NCI-H446 treated with DMSO at 0.1 percent for 48 hours (cell line): Measurements from ENCODE around the gene FOXF1.

Source experiments
- DNase-seq: peaks from one replicate; lab custom pipeline; 2025; lab: John Stamatoyannopoulos, UW

FOXF1 gene

DNA sequence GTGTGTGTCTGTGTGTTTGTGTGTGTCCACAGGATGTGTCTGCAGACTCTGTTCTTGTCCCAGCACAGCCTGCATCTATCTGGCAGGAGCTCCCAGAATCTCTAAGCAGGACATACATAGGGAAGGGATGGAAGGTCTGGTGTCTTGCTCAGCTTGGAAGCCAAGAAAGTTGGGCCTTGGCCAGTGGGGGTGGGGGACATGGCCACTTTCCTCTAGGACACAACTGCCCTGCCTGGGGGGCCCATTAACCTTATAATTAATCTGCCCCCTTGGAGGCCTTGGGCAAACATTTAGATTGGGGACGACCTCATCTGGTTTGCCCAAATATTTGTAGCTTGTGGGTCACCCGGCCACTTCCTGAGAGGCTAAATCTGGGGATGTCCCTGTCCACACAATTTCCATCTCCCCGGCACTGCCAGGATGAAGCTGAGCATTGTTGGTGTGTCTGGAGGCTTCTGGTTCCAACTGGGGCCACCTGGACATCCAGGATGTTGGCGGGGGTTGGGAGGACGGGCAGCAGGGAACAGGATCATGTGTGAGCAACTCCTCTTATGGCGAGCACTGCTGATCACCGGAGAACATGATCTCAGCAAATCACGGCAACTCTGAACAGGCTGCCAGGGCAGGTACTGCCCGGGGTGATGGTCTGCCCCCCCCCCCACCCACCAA is 17.2 kb upstream of the FOXF1 start:
- no peak for DNase-seq

DNA sequence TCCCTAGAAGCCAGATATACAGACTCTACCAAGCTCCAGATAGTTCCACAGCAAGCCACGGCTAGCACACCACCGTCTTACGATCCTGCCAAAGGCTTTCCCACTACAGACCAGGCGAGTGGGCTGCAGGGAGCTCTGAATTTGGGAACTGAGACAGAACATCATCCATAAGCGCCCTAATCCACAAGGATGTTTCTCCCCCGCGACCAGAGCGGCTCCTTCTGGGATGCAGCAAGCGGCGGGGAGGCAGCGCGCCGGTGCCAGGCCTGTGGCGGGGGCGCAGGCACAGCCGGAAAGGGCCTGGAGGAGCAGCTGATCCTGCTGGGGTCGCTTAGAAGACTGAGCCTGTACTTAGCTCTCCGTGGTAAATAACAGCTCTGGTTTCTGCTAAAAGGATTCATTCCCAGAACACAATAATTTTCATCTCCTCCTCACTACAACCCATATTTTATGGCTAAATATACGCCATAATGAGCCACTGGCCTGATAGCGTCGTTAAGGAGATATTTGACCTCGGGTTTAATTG is 16.2 kb upstream of the FOXF1 start:
- DNase-seq = no peak

DNA sequence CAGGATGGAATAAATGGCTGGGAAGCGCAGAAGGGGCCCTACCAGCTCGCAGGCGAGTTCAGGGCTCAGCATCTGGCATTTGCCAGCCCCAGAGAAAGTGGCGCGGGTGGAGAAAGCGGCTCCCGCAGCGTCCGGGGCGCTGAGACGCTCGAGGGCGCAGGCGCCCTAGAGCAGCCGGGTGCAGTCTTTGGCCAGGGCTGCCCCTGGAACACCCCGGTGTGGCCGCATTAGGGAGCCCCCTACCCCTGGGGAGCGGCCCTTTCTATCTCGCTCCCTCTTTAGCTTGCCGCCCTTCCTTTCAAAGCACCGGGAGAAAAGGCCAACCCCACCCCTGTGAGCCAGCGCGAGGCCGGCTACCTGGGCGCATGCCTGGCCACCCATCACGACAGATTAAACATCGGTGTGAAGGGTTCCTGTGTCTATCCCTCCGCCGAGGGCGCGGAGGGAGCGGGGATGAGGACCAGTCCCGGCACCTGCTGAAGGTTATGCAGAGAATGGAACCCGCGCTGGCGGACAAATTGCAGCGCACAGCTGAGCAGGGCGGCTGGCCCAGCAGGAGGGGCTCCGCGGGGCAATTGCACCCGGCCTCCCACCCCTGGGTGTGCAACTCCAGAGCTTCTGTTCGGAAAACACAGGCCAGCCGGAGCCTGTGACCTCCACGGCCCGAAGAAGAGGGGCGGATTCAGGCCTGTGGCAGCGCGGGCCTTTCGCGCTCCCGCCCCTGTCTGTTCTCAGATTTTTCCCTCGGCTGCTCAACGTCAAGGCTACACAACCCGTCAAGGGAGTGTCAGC is 15.6 kb upstream of the FOXF1 start:
- no peak for DNase-seq

- DNase-seq = no peak
These were observed 15.0 kb upstream of the FOXF1 start for GRCh38 chr16:86495357-86495701.

- DNase-seq = no peak
These were observed 14.5 kb upstream of the FOXF1 start for GRCh38 chr16:86495756-86496261.

DNA sequence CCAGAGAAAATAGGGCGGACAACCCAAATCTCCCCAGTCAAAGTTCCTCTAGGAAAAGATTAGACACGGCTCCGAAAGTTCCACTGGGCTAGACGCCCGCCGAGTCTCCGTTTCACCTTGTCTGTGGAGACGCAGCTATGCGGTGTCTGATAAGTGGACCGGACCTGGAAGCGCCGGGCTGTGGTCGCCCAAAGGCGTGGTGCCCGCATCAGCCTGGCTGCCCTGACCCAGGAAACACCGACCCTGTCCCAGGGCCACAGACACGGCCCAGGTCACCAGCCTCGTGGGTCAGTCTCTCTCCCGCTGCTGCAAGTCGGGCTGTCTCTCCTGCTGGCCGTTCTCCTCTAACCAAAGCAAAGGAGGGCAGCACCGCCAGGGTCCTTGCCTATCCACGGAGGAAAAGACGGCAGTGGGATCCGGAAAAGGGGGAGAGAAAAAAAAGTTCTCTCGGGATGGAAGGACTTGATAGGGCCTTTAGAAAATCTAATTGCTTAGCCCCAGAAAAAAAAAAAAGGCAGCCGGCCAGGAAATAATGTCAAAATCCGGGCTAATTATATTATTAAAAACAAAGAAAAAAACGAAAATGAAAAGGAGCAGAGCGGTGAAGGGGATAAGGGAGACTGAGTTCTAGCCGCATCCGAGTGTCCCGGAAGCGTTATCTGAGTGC is 13.9 kb upstream of the FOXF1 start:
- no peak for DNase-seq

DNA sequence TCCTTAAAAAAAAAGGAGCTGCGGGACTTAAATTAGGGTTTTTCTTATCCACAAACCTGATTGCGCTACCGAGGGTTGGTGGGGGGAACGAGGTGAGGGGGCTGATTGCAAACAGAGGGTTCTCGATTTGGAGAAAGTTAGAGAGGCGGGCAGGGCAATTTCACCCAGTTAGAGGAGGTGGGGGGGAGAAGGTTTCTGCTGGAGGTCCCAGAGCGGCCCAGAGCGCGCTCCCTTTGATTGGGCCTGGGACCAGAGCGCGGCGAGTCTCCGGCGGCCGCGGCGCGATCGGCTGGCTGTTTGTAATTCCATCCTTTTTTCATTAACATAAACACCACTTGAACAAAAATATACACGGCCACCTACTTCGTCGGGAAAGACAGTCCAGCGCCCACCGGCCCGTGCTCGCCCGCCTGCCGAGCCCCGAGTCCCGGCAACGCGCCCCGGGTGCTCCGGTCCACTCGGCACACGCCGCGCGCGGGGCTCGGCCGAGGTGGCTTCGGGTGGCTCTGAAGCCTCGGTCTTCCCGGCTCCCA is 13.3 kb upstream of the FOXF1 start:
- no peak for DNase-seq

- DNase-seq = no peak
These were observed 12.7 kb upstream of the FOXF1 start for GRCh38 chr16:86497551-86498021.

DNA sequence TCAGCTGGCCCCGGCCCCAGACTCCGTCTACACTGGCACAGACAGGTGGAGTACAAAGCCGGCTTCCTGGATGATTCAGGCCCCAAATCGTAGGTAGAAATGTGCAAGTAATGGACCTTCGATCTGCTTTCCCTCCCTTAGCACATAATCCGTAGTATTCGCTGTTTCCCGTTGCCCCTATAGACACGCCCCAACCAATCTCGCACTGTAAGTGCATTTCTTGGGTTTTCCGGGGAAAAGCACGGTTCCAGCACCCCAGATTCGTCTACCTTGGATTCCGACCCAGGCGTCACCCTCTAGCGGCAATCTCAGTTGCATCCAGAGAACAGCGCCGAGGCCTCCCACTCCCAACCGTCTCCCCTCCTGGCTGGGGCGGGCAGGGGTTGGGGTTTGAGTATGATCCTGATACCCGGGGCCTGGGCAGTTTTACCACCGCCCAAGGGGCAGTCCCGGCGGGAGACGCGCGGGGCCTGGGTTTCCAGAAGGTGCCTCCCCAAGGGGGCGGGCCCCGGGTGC is 12.1 kb upstream of the FOXF1 start:
- DNase-seq = no peak

DNA sequence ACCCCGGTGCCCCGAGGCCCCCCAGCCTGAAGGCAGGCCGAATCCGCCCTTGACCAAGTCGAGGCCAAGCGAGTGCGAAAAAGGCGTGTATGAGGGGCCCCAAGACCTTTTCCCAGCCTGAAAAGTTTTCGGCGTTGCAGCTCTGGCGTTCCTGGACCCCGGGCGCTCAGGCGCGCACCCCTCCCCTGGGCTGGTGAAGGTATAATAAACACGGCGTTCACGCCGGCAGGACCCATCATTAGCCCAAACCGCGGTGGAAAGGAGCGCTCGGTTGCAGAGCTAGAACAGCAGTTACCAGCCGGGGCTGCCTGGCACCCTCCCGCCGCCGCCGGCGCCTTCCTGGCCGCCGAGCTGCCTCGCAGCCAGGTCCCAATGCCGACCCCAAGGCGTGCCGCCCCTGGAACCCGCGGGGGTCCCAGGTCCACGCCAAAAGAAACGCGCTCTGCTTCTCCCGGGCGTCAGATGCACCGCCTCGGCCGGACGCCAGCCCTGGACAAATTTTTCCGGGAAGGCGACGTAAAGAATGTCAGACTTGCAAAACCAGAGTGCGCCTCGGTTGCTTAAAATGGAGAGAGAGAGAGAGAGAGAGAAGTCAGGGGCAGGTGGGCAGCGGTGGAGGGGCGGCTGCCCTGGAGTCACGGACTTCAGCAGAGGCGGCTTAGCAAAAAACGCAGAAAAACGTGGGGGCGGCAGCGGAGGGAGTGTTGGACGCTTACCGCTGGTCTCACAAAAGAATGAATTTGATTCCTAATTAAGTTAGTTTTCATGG is 11.5 kb upstream of the FOXF1 start:
- no peak for DNase-seq

GRCh38 chr16:86499440-86499786 is 10.9 kb upstream of the FOXF1 start:
- DNase-seq = no peak

DNA sequence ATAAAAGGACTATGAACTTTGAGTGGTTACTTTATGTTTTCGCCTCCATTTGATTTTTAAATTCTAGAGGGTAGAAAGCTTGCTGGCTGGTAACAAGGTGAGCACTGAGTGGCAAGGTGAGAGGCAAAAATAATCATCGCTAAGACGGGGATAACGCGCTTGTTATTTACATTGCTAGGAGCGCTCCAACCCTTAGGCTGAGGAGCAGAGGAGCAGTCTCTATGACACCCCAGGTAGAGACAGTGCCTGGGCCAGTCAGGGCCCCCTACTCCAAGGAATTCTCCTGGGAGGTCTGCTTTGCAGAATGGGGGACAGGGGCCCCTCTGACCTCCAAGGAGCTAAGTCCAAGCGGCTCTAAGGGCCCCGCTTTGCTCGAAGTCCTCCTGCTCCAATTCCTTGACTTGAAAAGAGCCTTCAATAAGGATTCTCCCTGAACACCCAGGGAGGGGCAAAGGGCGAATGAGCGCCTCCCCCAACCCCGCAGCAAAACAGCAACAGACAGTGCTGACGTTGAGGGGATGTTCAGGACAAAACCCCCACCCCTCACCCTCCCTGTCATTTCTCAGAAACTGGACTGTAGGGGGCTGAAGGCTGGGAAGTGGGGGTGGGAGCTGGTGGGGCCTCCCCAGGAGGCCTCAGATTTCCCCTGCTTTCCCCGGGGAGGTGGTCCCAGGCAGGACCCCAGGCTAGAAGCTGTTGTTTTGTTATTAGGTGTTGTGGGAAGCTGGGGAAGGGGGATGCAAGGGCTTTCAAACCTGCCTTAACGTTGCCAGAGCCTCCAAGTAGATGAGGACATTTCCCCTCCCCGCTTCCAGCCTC is 10.2 kb upstream of the FOXF1 start:
- no peak for DNase-seq

GRCh38 chr16:86500708-86501510 is 9.4 kb upstream of the FOXF1 start:
- DNase-seq = no peak

DNA sequence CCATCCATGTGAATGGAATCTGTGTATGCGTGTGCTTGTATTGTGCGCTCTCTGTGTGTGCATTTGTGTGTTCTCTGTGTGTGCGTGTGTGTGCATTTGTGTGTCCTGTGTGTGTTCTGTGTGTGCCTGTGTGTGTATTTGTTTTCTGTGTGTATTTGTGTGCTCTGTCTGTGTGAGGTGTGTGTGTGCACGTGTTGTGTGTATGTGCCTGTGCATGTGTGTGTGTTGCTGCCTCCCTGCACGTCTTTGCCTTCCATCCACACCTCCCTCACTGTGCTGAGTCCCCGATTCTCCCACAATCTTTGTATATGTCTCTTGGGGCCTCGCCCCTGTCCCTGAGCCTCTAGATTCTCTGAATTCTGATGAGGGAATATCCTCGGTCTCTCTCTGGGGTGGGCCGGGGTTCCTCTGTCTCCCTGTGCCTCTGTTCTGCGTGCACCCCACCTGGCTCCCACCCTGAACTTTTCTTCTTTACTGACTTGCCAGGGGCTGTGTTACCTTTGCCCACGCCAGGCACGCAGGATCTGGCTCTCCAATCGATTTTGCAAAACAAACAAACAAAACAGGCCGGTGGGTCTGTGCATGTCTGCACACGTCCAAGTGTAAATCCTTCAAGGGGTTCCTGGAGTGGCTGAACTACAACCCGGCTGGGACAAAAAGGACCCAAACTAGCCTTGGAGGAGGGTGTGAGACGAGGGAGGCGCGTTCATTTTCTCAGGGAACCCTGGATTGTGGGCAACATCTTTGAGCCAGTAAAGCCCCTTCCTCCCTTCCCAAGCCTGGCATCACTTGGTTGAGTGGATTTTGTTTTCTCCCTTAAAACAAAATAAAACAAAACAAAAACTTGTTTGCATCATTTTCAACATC is 8.1 kb upstream of the FOXF1 start:
- DNase-seq = no peak

- DNase-seq = no peak
These were observed 7.2 kb upstream of the FOXF1 start for GRCh38 chr16:86502856-86503748.

DNA sequence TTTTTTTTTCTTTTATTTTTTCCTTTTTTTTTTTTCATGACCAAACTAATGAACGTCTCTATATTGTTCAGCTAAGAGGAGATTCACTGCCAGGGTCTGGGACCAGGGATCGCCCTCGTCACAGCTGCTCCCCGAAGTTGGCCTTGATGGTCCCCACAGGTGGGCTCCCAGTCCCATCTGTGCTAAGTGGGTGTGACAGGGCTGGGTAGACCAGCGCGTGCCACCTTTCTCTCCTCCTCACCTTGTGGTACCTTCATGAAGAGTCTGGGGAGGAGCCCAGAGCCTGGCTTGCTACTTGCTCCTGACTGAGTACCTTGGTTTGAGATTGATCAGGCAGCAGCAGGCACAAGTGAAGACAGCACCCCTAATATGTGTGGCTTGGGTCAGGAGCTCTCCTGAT is 6.5 kb upstream of the FOXF1 start:
- no peak for DNase-seq

DNA sequence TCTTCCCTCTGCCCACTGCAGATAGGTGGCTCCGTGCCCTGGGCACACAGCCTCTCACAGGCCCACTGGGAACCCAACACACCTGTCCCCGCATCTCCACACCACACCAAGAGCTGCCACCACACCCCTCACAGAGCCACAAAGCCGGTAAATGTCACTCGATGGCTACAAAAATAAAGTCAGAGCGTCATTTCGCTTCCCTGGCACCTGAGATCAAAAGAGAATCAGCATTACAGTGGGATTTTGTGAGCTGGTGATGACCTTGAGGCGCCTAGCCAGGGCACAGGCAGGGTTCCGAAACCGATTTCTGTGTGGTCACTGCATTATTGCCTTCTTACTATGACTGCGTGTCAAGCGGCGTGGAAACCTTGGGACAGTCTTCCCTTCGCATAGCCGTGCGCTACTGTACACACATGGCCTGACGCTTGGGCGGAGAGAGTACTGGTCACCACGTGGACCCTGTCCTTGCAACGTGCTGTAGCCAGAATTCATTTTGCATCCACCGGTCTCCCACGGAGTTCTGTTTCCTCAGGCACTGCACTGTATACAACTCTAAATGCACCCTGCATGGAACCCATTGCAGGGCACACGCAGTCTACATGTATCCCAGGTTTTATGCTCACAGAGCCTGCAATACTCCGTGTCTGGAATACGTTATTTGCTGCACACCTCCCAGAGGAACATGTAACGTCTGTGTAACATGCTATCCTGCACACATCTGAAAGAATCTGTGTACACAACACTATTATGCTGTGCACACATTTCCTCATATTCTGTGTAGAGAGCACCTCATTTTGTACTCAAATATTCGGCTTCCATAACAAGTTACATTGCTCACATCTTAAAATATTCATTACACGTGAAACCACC is 5.8 kb upstream of the FOXF1 start:
- no peak for DNase-seq
